Iris pigment epithelial cell (primary cell): ENCODE data around the gene CFAP92.

ENCODE experiments used
- DNase-seq: peaks from one replicate; pipeline ENCODE4 v3.0.0-alpha.2; 2011; ENCODE audit warnings: low read depth

CFAP92 gene

DNA sequence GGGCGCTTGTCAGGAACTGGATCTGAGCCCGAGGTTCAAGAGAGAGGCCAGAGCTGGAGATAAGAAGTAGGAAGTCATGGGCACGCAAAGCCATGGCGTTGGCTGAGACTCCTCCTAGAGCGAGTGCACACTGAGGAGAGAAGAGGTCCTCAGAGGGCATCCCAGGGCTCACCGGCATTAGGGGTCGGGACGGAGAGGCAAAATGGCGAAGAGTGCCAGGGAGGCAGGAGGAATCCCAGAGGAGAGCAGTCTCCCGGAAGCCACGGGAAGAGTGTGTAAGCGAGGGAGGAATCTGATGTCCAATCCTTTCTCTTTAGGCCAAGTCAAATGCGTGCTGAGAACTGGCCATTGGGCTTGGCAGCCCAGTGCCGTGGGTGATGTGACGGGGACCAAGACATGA, 31.2 kb upstream of the CFAP92 start:
- no peak for DNase-seq

DNA sequence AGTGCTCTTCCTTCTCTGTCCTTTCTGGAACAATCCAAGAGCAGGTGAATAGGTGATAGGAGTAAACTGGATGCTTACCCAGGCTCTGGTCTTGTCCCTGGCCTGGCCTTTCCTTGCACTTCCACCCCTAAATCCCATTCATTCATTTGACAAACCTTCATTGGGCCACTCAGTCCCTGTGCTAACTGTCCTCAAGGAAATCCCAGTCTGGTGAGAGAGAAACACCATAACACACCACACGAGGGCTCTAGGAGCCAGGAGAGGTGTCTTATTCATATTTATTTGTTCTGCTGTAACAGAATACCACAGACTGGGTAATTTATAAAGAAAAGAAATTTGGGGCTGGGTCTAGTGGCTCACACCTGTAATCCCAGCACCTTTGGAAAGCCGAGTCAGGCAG, 30.0 kb upstream of the CFAP92 start:
- DNase-seq: peak; percentile 36

DNA sequence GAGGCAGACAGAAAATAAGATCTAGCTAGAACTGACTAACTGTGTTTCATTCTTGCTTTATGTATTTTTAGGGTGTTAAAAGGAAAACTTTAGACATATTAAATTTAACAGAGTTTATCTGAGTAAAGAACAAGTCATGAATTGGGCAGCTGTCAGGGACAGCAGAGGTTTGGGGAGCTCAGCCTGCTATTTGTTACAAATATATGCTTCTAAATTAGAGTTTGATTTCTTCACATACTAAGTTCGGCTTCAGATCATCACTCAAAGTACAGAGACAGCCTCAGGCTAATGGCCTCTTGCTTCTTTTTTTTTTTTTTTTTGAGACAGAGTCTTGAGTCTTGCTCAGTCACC, 29.1 kb upstream of the CFAP92 start:
- no peak for DNase-seq

DNA sequence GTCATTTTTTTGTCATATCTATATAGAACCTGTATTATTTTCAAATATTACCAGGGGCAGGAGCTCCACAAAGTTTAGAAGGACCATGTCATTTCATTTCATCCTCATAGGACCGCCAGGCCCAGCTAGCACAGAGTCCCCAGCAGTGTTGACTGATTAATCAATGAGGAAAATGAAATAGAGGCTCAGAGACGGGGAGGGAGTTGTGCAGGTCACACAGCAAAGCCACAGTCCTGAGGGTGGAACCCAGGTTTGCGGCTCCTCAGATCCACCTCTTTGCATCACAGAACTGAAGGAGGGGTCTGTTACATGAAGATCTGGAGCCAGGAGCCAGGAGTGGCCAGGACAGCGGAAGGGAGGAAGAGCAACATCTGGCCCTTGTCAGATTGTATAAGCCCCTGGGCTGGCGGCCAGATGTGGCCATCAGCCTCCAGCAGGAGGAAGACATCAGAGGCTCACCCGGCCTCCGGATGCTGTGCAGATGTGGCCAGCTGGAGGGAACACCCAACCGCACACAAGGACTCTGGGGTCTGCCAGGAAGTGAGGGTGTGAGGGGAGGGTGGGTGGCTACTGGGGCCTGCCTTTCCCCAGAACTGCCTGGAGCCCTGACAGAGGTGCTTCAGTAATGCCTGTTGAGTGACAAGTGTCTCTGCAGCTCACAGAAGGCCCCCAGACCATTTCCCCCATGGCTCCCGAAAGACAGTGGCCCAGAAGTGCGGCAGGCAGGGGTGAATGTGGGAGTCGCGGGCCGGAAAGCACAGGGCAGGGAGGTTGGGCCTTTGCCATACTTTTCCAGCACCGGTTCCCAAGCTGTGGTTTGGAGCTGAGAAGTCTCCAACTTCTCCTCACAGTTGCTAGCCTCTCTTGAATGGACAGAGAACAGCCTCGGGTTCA, 28.5 kb upstream of the CFAP92 start:
- no peak for DNase-seq

DNA sequence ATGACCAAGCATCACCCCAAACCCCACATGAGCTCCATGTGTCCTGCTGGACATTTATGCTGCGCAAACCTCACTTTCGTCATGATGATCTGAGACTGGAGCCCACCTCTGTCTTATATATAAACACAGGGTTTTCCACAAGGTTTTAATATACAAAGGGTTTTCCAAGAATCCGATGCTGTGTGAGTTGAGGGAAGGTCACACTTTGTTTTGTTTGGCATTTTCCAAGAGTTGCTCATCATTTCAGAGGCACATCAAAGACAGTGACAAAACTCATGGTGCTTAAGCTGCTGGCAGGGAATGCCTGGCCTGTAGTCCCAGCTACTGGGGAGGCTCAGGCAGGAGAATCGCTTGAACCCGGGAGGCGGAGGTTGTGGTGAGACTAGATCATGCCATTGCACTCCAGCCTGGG, 27.3 kb upstream of the CFAP92 start:
- no peak for DNase-seq

DNA sequence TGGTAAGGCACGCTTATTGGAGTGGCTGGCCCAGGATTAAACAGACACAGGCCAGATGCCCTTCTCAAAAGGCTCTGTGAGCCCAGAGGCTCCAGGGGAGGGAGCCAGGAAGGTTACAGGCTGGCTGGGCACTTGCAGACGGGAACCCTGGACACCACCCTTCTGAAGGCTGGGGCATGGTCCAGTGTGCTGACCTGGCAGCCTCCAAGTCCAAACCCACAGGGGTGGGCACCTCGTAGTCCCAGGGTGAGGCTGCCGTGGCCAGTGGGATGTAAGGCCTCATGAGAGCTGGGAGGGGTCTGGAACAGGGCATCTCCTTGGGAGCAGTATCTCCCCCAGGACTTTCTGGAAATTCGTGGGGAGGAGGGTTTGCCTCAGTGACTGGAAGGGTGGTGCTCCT, 26.8 kb upstream of the CFAP92 start:
- DNase-seq: no peak

DNA sequence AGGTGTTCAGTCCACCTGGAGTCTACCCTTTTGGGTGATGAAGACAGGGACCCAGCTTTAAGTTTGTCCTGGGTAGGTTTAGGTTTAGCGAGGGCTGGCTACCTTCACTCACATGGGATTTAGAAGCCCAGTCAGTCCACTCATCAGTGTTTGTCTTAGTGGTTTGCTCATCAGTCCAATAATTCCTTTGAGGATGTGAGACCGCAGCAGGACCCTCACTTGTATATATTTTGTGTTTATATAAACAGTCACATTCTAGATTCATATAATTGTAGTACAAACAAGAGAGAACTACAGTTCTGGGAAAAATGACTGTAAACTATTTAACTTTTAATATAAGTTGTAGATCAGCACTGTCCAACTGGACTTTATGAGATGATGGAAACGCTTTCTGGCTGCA, 25.4 kb upstream of the CFAP92 start:
- DNase-seq: no peak

DNA sequence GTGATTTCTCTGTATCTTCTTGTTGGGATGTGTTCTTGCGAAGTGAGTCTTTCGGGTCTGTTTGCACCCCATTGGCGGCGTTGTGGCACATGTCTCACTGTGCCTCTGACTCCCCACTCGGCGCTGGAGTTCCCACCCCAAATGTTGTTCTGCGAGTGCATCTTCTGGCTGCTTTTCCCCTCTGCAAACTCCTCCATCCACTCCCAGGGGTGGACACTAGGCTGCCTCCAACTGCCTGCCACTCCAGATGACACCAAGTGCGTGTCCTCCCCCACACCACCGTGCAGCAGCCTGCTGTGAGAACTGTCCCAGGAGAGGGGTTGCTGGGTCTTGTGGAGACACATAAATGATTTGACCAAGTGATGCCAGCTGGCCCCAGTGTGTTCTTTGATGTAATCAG, 24.9 kb upstream of the CFAP92 start:
- DNase-seq: no peak

DNA sequence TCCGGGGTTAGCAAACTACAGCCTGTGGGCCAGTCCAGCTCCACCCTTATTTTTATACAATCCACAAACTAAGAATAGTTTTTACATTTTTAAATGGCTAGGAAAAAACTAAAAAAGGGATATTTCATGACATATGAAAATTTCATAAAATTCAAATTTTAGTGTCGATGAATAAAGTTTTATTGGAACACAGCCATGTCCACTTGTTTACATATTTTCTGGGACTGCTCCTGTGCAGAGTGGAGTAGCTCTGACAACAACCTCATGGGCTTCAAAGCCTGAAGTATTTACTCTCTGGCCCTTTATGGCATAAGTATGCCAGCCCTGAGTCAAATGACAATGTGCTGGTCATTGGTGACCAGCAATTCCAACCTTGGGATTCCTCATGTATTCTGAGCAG, 24.4 kb upstream of the CFAP92 start:
- DNase-seq: no peak

DNA sequence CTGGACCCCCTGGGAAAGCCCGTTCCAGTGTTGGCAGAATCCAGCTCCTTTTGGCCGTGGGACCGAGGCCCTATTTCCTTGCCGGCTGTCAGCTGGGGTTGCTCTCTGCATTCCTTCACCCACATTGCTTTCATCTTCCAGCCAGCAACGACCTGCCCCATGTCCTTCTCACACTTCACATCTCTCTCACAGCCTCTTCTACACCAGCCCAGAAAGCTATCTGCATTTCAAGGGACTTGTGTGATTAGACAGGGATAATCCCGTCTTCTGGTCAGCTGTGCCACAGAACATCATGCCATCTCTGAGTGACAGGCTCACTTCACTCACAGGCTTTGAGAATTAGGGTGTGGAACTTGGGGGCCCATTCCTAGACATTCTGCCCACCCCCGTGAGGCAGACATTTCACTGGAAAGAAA, 23.6 kb upstream of the CFAP92 start:
- no peak for DNase-seq

DNA sequence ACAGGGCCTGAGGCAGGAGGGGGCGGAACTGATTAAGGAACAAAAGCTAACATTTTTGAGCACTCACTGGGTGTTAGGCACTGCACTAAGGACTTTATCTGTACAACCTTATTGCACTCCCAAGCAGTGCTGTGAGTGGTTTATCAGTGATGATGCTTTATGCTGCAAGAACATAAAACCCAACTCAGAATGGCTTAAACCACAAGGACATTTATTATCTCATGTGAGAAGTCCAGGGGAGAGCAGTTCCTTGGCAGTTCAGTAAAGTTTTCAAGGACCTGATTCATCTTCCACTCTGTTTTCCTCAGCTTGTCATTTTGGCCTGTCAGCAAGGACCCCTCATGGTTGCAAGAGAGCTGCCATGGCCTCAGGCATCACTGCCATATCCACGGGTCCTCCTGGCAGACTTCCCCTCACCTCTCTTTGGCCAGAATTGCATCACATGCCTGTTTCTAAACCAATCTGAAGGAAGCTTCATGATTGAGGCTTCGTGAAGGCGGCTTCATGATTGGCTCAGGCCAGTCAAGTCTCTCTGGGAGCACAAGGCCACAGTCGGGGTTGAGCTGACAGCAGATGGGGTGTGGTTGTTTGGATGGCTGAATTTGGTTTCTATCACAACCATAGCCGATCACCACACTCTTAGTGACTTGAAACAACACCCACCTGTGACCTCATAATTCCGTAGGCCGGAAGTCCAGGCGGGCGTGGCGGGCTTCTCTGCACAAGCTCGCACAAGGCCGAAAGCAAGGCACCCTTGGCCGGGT, 23.0 kb upstream of the CFAP92 start:
- no peak for DNase-seq

DNA sequence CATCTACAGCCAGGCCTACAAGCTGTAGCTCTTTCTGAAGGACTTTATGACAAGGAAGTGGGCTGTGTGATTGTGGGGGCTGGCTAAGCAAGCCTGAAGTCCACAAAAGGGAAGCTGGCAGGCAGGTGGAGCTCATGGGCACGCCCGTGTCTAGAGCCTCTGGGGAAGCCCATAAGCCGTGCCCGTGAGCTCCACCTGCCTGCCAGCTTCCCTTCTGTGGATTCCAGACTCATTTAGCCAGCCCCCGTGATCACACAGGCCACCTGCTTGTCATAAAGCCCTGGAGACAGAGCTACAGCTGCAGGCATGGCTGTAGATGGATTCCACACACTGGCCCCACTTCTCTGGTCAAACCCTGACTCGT, 22.5 kb upstream of the CFAP92 start:
- no peak for DNase-seq

DNA sequence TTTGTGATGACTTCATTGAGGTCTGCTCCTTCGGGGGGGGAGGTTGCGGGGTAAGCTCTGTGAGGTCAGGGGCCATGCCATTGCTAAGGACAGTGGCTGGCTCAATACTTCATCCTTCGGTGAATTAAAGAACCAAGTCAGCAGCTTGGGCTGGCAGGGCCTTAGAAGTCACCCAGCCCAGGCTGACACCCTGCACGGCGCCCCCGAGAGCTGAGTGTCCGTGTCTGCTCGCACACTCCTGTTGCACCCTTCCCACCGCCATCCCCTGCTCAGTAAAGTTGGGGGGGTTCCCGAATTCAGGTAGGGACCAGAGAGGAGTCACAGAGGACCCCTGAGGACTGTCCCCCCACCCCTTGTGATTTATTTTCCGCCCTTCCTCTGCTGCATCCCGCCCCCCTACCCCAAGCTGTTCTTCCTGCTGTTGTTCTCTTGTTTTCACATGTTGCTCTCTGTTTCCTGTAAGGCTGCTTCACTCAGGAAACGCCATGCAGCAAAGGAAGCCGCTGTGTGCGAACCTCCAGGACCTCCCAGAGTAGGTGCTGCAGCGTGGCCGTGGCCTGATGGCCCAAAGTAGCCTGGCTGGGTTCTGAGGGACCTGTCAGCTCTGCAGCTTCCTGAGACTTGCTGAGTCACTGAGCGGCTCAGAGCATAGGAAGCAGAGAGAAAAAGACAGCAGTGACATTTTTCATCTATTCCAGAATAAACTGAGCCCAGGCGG, 21.7 kb upstream of the CFAP92 start:
- no peak for DNase-seq

DNA sequence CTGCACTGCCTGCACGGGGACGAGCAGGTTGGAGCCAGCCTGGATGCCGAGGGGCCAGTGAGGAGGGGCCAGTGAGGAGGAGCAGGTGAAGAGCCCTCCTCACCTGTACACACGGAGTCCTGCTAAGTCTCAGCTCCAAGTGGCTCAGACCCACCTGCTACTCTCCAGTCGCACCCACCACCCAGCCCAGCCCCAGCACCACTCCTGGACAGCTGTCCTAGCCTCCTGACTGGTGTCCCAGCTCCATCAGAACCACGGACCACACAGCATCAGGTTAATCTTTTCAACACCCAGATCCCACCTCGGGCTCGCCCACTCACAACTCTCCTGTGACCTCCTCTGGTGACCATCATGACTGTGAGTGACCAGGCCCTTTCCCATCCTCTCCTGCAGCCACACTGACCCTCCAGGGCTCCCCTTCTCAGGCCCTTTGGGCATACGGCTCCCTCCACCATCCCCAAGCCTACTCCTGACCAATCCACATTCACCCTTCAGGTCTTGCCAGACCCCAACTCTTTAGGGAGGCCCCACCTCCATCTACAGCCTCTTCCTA, 21.0 kb upstream of the CFAP92 start:
- no peak for DNase-seq

DNA sequence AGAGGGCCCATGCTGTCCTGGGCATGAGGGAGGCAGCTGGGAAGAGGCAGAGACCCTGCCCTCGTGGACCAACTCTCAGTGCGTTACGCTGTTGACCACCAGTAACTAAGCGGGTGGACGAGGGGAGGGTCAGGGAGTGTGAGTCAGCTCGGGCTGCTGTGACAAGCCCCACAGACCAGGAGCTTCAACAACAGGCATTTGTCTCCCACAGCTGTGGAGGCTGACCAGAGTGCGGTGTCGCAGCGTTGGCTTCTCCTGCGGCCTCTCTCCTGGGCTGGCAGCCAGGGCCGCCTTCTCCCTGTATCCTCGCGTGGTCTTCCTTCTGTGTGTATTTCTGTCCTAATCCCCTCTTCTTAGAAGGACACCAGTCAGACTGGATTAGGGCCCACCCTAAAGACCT, 20.3 kb upstream of the CFAP92 start:
- no peak for DNase-seq

DNA sequence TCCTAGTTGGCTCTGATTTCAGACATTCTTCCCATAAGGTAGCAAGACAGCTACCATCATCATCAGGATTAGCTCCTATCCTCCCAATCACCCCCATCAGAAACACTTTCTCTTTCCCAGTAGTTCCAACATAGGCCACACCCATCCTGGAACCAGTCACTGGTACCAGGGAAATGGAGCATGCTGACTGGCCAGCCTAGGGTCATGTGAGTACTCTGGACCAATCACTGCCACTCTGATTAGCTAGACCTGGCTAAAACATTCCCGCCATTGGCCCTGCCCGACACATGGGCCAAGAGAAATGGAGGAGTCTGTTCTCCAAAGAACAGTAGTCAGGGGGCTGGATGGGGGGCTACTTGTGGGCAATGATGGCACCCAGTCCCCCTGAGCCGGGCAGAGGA, 19.6 kb upstream of the CFAP92 start:
- DNase-seq: no peak

DNA sequence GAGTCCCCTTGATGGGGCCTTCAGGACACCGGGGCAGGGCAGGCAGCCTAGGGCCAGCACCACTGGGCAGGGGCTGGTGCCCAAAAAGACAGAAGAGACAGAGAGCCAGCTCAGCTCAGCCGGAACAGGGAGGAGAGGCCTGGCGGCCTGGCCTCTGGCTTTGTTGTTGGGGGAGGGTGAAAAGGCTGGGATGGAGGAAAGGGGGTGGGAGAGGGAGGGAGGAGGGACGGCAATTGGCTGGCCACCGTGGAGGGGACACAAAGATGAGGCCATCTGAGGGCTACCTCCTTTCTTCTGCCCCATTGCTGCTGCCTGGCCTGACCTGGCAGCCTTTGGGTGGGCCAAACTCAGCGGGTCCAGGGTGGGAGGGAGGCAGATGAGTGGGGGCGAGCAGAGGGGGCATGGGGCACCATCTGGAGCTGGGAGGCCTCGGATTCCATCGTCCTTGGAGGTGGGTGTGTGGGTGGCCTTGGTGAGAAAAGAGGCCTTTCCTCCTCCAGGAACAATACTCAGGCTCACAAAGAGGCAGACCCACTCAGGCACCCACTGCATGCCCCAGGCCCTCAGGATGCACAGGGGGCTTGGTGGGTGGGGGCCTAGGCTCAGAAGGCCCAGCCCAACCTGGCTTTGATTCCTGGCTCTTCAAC, 16.6 kb upstream of the CFAP92 start:
- DNase-seq: no peak

DNA sequence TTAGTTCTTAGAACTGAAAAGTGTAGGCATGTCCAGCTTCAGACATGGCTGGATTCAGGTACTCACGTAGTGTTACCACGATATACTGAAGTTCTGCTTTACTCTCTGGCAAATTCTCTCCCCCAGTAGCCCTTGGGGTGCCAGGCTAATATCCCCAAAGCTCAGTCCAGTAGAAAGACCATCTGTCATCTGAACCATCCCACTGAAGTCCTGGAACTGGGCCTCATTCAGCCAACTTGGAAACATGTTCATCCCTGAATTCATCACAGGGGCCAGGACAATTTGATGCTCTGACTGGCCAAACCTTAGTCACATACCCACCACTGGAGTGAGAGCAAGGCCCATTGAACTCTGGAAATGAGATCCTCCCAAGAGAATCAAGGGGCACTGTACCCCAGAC, 15.4 kb upstream of the CFAP92 start:
- no peak for DNase-seq

DNA sequence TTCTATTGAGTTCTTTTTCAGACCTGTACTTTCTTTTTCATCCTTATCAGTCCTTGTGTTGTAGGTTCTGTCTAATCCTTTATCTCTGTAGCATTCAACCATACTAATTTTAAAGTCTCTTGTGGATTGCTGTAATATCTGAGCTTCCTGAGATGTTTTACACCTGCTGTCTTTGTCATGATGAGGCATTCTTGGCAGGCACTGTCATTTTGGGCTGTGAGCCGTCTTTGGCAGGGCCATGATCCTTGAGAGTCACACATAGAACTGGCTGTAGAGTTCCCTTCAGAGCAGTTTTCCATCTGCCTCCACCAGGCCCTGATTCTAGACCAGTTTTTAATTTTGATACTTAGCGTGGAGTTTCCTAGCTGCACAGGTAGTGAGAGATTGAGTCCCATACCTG, 13.9 kb upstream of the CFAP92 start:
- no peak for DNase-seq

DNA sequence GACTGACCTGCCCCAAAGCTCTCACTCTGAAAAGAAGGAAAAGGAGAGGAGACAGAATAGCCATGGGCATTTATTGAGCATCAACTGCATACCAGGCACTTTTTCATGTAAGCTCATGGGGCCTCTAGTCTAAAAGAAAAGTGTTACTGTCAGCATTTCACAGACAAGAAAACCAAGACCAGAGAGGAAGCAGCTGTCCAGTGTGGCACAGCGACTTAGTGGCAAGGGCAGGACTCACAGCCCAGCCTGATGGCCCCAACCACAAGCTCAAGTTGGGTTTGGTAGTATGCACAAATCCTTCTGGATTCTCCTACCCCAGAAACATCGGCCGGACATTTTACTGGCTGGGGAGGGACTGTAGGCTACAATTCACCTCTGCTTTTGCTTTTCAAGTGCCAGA, 13.0 kb upstream of the CFAP92 start:
- no peak for DNase-seq

DNA sequence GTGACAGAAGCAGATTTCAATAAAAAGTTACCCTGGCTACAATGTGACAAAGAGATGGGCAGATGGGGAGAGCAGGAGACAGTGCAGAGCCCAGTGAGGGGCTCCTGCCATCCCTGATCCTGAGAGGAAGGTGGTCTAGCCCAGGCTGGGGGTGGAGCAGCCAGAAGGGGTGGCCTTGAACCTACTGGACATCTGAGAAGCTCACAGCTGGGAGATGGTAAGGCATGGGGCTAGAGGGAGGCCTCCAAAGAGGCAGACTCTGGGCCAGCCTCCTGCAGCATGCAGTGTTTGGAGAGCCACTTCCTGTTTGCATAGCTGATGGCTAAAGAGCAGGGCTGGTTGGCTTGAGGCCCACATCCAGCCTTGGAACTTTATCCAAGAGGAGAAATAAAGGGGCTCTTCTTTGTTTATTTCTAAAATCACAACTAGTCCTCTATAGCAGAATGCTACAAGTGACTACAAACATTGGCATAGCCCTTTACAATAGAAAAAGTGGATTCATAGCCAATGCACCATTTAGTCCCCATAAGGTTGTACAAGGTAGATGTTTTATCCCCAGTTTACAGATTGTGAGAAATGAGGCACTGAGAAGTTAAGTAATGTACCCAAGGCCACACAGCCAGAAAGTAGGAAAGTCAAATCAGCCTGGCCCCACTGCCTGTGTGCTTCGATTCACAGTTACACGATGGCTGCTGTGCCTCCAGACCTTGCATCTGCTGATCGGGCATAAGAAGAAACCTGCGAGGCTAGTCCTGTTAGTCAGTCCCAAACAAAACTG, 11.8 kb upstream of the CFAP92 start:
- peak; percentile 50 for DNase-seq
